Gastroesophageal sphincter (tissue), 4 donors: ENCODE results near the gene RBPJ. TPM values are rescaled to one million over a fixed set of nuclear protein-coding genes. Genes with fewer than 3 reads are reported as not detected.

Experiments used
- ATAC-seq: fragments of 150-250 bp; one replicate; pipeline ENCODE4 v1.9.1; 2016; ENCODE audit warnings: mild to moderate bottlenecking, moderate library complexity
- H3K27ac ChIP-seq, 4 donors: fragments of 200-600 bp; sonication (generic) in 3 of 4; 1 replicate in 3 of 4; 2 replicates in 1 of 4; pipeline ENCODE4 v1.5.1; 2016 to 2019
- H3K27me3 ChIP-seq: fragments of 200-600 bp; sonication (generic); one replicate; pipeline ENCODE4 v1.5.1; 2019
- H3K36me3 ChIP-seq, 2 donors: fragments of 200-600 bp; sonication (generic); one replicate each; pipeline ENCODE4 v1.5.1; 2019; ENCODE audit warnings: control low read depth in 1 of 2
- H3K4me1 ChIP-seq, 3 donors: fragments of 200-600 bp; sonication (generic); 1 replicate in 2 of 3; 2 replicates in 1 of 3; pipeline ENCODE4 v1.5.1; 2016 to 2019; ENCODE audit warnings: control low read depth in 2 of 3
- H3K4me3 ChIP-seq, 2 donors: fragments of 200-600 bp; sonication (generic); one replicate each; pipeline ENCODE4 v1.5.1; 2019; ENCODE audit warnings: mild to moderate bottlenecking in 1 of 2, moderate library complexity in 1 of 2
- H3K9me3 ChIP-seq, 3 donors: fragments of 200-600 bp; sonication (generic); one replicate each; pipeline ENCODE4 v1.5.1; 2017 to 2019; ENCODE audit warnings: control low read depth in 2 of 3
- EP300 ChIP-seq: sonication (generic); formaldehyde crosslinking; IDR thresholded peaks from one replicate; pipeline ENCODE4 v1.6.1; 2017; ENCODE audit warnings: antibody characterized with exemption, mild to moderate bottlenecking
- POLR2A ChIP-seq, 2 donors: fragments of 450-650 bp; IDR thresholded peaks; one replicate each; pipeline ENCODE4 v1.6.1; 2017; ENCODE audit warnings: antibody characterized with exemption in 2 of 2, mild to moderate bottlenecking in 2 of 2, moderate library complexity in 1 of 2
- POLR2AphosphoS5 ChIP-seq: sonication (generic); formaldehyde crosslinking; IDR thresholded peaks from one replicate; pipeline ENCODE4 v1.6.1; 2017; ENCODE audit warnings: antibody characterized with exemption
- WGBS, 2 donors: methylation state at CpG; one replicate each; pipeline ENCODE4 v1.1.5; 2018; ENCODE audit warnings: low coverage in 1 of 2; 5-methylcytosine and 5-hydroxymethylcytosine counted together
- total RNA-seq, 4 donors: library from RNA; depleted of rRNA; stranded (reverse); fragments of >200 nt; gene quantifications; one replicate each; pipeline ENCODE4 v1.1.0, GENCODE V29; 2016
- TF ChIP-seq, protein P1 (sequence below), 4 experiments: fragments of 200-600 bp in 2 of 4; fragments of 450-650 bp in 2 of 4; sonication (generic) in 1 of 4; IDR thresholded peaks; one replicate each; pipeline ENCODE4 v1.5.1; 2017 to 2019; ENCODE audit warnings: antibody characterized with exemption in 4 of 4, mild to moderate bottlenecking in 2 of 4, moderate library complexity in 2 of 4

The RBPJ gene
- total RNA-seq, 4 donors from 2014 or later, result 49.5 to 128 (median 77.6) TPM

GRCh38 chr4:26377328-26378311 lies 56.8 kb downstream of the RBPJ start:
- no peaks in the 10 kb centered on the region for H3K36me3 ChIP-seq
- peaks cover 0 to 80% (median 12%) of the 10 kb centered on the region in 3 donors for H3K4me1 ChIP-seq
- H3K4me3 ChIP-seq, result no peak overlapping the region
- TF ChIP-seq POLR2A (IDR thresholded peaks at IDR 0.05), result no peak
- TF ChIP-seq EP300, result no peak
- no peak for TF ChIP-seq POLR2AphosphoS5
- TF ChIP-seq, protein P1, sequence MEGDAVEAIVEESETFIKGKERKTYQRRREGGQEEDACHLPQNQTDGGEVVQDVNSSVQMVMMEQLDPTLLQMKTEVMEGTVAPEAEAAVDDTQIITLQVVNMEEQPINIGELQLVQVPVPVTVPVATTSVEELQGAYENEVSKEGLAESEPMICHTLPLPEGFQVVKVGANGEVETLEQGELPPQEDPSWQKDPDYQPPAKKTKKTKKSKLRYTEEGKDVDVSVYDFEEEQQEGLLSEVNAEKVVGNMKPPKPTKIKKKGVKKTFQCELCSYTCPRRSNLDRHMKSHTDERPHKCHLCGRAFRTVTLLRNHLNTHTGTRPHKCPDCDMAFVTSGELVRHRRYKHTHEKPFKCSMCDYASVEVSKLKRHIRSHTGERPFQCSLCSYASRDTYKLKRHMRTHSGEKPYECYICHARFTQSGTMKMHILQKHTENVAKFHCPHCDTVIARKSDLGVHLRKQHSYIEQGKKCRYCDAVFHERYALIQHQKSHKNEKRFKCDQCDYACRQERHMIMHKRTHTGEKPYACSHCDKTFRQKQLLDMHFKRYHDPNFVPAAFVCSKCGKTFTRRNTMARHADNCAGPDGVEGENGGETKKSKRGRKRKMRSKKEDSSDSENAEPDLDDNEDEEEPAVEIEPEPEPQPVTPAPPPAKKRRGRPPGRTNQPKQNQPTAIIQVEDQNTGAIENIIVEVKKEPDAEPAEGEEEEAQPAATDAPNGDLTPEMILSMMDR (IDR thresholded peaks at IDR 0.05), result no peak
- 60 to 74% methylated on average over 4 of the region's 4 CpGs for WGBS, 2 donors
- ATAC-seq, result no peak
- H3K27me3 ChIP-seq, result no peaks in the 10 kb centered on the region
- no peaks in the 10 kb centered on the region for H3K9me3 ChIP-seq
- H3K27ac ChIP-seq, result no peak overlapping the region

- TF ChIP-seq POLR2AphosphoS5 (no peak), POLR2A (IDR thresholded peaks at IDR 0.05) (no peak), EP300 (no peak)
- TF ChIP-seq, protein P1 (IDR thresholded peaks at IDR 0.05), result no peak
- H3K36me3 ChIP-seq, result no peaks in the 10 kb centered on the region
- H3K4me1 ChIP-seq, result peaks cover 0 to 60% (median 5%) of the 10 kb centered on the region in 3 donors
- 97 to 100% methylated on average over 1 to 2 of the region's 2 CpGs for WGBS, 2 donors
- ATAC-seq, result no peak
- no peak overlapping the region for H3K27ac ChIP-seq
- no peaks in the 10 kb centered on the region for H3K9me3 ChIP-seq
- no peak overlapping the region for H3K4me3 ChIP-seq
- H3K27me3 ChIP-seq, result no peaks in the 10 kb centered on the region
These were observed 59.0 kb downstream of the RBPJ start for GRCh38 chr4:26379837-26380236.

- H3K4me3 ChIP-seq, result no peak overlapping the region
- 55 to 68% methylated on average over 2 of the region's 2 CpGs for WGBS, 2 donors
- no peaks in the 10 kb centered on the region for H3K9me3 ChIP-seq
- TF ChIP-seq EP300 (no peak), POLR2AphosphoS5 (no peak), POLR2A (IDR thresholded peaks at IDR 0.05) (no peak)
- TF ChIP-seq, protein P1 (IDR thresholded peaks at IDR 0.05), result no peak
- H3K27me3 ChIP-seq, result no peaks in the 10 kb centered on the region
- H3K27ac ChIP-seq, result no peak overlapping the region
- H3K36me3 ChIP-seq, result no peaks in the 10 kb centered on the region
- ATAC-seq, result no peak
- H3K4me1 ChIP-seq, result peaks cover 0 to 54% (median 5%) of the 10 kb centered on the region in 3 donors
These were observed 59.9 kb downstream of the RBPJ start for GRCh38 chr4:26380740-26381139.

DNA sequence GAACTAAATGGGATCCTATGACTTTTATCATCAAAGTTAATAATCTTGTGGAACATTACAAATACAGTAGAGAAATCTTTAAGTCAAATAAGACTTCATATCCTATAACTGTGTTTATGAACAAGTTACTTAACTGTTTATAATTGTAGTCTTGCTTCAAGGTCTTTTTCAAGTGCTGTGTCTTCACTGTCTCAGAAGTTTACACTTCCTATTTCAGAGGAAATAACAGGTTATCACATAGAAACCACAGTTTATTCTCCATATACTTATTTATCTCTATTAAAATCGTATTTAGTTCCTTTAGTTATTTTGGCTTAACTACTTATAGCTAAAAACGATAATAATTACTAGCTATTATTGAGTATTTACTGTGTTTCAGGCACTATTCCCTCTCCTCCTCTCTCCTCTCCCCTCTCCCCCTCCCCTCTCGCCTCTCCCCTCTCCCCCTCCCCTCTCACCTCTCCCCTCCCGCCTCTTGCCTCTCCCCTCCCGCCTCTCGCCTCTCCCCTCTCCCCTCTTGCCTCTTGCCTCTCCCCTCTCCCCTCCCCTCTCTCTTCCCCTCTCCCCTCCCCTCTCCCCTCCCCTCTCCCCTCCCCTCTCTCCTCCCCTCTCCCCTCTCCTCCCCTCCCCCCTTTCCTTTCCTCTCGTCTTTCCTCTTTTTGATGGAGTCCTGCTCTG lies 63.7 kb downstream of the RBPJ start:
- no peak for ATAC-seq
- peaks cover 0 to 23% of the 10 kb centered on the region in 2 donors for H3K36me3 ChIP-seq
- TF ChIP-seq EP300 (no peak), POLR2AphosphoS5 (no peak), POLR2A (IDR thresholded peaks at IDR 0.05) (no peak)
- TF ChIP-seq, protein P1 (IDR thresholded peaks at IDR 0.05), result no peak
- H3K27ac ChIP-seq, result no peak overlapping the region
- no peaks in the 10 kb centered on the region for H3K9me3 ChIP-seq
- H3K4me3 ChIP-seq, result no peak overlapping the region
- WGBS, 2 donors, result 65 to 85% methylated on average over 2 to 3 of the region's 7 CpGs
- H3K4me1 ChIP-seq, result peaks cover 0 to 22% (median 0%) of the 10 kb centered on the region in 3 donors
- no peaks in the 10 kb centered on the region for H3K27me3 ChIP-seq
